CD4-positive, alpha-beta T cell treated with Interleukin-1 beta for 1 hour (primary cell): Measurements from ENCODE around the gene FAM222A.

Experiments
- DNase-seq, 2 donors: peaks; one replicate each; pipeline ENCODE4 v3.0.0-alpha.2; 2020 to 2022

FAM222A gene

DNA sequence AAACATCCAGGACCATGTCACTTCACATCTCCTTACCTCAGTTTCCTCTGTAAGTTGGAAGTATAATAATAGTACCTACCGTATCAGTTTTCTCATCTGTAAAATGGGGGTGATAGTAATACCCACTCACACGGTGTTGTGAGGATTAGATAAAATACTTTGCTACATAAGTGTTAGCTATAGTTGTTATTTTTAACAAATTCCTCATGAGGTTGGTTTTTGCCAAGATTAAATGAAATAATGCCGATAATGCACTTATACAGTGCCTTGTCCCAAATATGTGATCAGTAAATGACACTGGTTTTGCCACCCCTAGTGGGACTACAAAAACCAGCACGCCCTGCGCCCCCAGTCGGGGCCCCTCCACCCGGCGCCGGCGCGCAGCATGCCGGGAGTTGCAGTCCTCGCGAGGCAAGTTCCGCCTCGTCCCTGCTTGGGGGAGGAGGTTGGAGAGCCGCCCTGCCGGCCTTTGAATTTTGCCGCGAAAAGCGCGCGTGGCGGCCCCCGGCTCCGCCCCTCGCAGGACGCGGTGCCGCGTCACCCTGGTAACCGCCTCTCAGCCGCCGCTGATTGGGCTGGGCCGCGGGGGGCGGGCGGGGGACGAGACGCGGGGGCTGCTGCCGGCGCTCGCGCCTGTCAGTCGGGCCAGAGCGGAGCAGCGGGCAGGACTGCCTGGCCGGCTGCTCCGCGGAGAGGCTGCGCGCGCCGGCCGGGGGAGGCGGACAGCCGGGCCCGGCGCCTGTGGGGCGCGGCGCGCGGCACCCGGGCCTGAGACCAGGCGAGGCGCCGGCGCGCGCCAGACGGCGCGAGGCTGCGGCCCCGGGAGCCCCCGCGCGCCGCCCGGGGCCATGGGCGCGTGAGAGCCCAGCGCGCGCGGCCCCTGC is at the start of gene FAM222A:
Gene FAM222A (plus strand): TSS at position 639 of the 884 bp plus-strand sequence. CDS start 30,322 bp downstream, outside the sequence.
- peak; percentile 98 to 99 for DNase-seq

DNA sequence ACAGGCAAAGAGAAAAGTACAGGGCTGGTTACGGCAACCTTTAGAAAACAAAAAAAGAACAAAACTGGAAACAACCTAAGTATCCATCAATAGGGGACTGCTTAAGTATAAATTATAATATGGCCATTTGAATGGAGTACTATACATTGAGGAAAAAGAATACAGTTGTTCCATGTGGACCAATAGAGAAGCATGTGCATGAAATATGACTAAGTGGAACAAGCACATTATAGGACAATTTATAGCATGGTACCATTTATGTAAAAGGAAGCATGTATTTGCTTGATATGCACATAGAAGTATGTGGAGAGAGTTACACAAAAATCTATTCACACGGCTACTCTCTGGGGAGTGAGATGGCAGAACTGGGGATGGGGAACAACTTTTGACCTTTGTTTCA is 49.2 kb upstream of the FAM222A start:
- no peak for DNase-seq

DNA sequence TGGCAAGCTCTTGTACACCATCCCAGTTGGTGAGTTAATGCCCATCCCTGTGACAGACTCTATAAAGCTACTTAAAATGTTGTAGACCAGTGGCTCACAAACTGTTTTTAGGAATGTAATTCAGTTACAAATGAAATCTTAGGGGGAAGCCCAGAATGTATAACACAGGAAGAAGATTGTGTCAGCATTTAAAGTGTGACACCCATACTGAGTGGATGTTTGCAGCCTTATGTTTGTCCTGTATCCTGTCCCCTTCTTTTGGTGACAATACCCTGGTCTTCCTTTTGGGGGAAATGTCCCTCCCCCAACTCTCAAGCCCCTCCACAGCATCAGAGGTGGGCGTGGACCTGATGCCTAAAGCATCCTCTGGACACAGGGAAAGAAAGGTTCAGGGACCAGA is 47.6 kb upstream of the FAM222A start:
- DNase-seq: no peak

DNA sequence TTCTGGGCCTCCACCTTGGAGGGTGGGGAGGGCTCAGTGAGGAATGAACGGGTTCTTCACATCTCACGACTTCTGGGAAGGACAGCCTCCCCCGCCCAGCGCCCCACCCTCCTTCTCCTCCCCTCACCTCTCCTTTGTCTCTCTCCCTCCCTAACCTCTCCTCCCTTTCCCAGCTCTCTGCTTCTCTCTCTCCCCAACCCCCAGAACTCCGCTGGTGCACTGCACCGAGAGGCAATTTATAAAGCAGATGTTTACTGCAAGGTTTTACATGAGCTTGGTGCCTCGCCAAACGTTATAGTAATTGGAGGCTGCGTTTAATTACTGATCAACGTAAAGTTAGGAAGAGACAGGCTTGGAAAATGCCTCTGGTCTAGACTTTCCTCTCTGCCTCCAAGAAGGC is 42.9 kb upstream of the FAM222A start:
- DNase-seq: no peak

DNA sequence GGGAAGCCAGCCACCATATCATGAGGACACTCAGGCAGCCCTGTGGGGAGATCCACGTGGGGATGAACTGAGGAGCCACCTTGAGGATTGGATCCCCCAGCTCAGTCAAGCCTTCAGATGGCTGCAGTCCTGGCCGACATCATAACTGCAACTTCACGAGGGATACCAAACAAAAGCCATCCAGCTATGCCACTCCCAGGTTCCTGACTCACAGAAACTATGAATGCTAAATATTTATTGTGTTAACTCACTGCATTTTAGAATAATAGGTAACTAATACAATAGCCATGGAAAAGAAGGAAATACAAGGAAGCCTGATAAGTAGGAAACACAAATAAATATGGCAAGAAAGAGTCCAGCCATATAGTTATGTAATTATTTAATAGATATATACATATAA is 42.1 kb upstream of the FAM222A start:
- DNase-seq: no peak

DNA sequence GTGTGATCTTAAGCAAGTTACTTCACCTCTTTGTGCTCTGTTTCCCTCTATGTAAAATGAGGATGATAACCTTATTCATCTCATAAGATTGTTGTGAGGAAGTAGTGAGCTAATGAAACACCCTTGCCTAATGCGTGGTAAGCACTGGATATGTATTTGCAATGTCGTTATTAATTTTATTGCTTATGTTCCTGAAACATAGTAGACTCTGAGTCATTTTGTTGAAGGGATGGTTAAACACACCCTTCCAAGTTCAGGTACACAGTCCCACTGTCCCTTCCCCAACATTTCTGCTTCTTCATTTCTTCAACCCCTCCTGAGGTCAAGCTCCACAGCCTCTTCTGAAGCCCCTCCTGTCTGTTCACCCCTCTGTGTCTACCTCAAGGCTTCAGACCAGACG is 40.2 kb upstream of the FAM222A start:
- DNase-seq: no peak

DNA sequence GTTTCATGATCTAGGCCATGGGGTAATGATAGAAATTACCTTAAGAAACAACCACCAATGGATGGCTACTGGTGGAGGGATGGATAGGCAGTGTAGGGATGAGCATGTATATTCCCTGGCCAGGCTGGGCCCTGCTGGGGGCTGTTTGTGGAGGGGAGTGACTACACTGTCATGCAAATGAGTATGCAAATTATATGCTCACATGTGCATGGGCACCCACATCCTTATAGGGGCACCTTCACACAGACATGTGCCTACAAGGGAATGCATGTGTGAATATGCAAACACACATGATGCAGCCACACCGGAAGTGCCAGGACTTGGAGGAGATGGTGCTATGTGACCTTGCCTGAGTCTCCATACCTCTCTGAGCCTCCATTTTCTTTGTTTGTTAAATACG is 39.7 kb upstream of the FAM222A start:
- no peak for DNase-seq

DNA sequence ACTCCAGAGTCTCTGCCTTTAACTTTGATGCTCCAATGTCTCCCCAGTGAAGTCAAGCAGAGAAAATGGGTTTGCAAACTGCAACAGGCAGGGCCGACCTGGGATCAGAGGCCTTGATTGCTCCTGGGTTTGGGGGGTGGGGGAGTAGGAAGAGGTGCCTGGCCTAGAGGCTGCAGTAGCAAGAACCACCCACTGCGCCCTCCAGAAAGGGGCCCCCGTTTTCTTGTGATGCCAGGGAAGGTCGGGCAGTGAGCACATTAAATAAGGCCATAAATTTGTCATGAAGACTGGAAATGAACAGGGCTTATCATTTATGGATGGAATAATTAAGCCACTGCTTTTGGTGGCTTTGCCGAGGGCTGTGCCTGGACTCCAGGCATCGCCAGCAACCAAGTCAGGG is 38.2 kb upstream of the FAM222A start:
- no peak for DNase-seq

DNA sequence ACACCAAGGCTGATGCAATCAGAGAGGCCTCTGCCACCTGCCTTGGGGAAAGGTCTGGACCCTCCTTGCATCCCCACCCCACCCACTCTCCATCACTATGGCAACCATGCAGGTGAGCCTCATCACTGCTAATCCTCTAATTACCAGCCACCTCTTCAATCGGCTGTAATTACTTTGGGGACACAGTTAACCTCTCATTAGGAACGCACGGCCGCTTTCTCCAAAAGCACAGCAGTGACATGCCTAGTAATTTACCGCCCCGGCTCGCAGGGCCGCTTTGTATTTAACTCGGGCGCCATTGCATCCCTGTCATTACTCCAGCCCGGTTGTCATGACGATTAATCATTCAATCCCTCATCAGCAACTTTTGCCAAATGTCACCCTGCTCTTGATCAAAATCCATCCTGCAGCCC is 36.3 kb upstream of the FAM222A start:
- DNase-seq: no peak

DNA sequence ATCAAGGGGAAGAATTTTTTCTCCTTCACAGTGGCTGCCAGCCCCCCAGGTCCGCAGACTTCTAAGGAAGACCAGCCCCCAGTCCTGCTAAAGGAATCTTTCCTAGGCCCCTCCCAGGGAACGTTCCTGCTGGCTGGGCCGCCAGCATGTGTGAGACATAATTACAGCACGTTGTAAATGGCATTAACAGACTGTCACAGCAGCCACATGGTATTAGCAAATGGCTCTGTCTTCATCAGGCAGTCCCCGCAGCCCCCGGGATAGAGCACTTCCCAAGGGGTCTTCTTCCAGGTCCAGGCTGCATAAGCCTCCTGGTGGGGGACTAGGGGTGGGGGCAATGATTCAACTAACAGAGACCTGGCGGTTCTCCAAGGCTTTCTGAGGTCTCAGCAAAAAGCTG is 34.9 kb upstream of the FAM222A start:
- DNase-seq: no peak

DNA sequence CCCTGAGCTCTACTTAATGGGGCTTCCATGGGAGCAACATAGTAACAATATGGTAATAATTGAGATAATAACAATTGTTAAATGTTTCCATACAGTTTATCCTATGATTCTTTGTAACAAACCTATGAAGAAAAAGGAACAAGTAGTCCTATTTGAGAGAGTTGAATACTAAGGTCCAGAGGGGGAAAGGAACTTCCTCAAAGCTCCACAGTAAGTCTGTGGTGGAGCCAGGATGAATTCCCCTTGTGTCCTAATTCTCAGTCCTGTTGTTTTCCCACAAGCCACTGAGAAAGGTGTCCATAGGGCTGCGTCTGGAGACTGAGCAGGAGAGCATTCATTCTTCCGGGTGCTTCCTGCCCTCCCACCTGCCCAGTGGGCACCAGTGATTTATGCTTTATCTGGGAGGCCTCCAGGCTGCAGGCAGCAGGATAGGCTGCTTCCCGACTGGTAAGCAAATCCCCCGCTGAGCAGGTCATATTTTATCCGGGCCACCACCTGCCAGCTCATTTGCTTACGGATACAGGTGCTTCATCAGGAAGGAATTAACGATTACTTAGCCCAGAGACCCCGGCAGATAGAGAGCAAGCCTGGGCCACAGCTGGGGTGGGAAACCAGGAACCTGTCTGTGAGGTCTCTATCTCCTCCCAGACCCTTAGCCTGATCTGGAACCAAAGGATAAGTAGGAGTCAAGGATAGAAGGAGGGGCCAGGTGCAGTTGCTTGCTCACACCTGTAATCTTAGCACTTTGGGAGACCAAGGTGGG is 33.9 kb upstream of the FAM222A start:
- DNase-seq: no peak

DNA sequence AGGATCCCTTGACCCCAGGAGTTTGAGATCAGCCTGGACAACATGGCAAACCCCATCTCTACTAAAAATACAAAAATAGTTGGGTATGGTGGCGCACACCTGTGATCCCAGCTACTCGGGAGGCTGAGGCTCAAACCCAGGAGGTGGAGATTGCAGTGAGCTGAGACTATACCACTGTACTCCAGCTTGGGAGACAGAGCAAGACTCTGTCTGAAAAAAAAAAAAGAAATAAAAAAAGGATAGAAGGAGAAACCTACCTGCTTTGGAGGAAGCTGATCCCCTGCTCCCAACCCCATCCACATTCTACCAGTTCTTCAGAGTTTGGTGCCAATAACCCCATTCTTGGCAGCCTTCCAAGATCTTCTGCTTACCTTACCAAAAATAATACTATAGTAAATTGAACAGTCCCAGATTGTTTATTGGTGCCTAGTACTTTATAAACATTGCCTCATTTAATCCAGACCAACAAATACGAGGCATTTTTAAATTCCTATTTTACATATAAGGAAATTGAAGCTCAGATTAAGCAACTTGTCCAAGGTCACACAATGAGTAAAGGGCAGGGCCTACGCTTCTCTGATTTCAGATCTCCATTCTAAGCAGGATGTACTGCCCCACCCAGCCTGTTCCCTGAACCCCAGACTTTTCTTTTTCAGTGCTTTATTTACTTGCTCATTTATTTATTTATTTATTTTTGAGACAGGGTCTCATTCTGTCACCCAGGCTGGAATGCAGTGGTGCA is 33.2 kb upstream of the FAM222A start:
- no peak for DNase-seq

DNA sequence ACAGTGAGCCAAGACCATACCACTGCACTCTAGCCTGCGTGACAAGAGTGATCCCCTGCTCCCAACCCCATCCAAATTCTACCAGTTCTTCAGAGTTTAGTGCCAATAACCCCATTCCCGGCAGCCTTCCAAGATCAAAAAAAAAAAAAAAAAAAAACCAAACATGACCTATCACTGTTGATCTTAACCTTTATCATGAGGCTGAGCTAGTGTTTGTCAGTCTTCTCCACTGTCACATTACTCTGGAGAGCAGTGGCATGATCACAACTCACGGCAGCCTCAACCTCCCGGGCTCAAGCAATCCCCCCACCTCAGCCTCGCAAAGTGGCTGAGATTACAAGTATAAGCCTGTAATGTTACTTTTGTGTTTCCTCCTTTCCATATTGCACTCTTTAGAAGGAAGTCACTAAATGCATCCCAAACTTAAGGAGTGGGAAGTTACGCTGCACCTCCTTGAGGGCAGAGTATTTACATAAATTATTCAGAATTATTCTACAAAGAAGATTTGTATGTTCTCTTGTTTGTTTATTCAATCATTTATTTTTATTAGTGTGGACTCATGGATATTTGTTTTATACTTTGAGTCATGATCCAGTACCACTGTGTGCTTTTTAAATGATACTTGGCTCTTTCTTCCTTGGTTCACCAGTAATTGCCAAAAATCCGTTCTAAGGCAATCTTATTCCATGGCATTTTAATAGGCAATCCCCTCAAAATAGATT is 31.5 kb upstream of the FAM222A start:
- no peak for DNase-seq

DNA sequence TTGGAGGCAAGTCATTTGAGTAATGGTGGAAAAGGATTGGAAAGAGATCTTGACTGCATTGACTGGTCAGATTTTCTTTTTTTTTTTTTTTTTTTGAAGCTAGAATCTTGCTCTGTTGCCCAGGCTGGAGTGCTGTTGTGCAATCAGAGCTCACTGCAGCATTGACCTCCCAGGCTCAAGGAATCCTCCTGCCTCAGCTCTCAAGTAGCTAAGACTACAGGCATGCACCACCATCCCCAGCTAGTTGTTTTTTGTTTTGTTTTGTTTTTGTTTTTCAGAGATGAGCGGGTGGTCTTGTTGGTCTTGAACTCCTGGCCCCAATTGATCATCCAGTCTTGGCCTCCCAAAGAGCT is 30.9 kb upstream of the FAM222A start:
- DNase-seq: no peak

DNA sequence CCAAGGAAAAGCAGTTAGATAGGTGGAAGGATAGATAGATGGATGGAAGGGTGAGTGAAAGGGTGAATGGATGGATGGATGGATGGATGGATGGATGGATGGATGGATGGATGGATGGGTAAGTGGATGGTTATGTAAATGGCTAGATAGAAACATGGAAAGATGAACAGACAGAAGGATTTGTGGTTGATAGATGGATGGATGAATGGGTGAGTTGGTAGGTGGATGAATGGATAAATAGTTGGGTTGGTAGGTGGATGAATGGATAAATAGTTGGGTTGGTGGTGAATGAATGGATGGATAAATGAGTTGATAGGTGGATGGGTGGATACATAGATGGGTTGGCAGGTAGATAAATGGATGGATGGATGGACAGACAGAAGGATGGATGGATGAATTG is 30.3 kb upstream of the FAM222A start:
- DNase-seq: no peak

DNA sequence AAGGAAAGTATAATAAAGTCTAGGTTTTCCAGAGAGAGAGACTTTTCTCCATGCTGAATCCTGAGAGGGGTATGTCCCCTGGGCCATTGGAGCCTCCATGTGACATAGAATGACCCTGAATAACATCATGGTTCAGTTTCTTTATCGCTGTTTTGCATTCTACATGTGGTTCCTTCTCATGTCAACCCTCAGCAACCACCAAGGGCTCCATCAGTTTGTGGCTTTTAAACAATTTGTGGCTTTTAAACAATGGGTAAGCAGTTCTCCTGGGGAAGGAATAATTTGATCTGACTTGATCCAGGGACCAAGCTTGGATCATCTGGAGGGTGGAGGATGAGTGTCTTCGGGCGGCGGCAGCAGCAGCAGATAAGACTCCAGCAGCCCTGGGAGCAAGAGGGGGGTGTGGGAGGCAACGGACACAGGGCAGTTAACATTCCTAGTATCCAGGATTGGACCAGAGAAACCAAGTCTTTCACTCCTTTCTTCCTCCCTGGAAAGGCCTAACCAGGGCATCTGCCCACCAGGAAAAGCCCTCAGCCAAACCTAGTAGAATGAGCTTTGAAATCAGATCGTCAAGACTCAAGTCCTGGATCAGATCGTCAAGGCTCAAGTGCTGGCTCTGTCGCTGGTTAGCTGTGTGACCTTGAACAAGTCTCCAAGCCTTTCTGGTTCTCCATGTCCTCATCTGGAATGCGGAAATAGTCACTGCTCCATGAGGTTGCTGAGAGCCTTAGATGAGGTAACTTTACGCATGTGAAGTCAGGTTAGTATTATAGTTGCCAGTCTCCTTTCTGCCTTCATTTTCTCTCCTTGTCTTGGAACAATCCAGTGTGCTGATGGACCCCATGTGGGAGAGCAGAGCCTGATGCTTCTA is 27.8 kb upstream of the FAM222A start:
- DNase-seq: no peak

DNA sequence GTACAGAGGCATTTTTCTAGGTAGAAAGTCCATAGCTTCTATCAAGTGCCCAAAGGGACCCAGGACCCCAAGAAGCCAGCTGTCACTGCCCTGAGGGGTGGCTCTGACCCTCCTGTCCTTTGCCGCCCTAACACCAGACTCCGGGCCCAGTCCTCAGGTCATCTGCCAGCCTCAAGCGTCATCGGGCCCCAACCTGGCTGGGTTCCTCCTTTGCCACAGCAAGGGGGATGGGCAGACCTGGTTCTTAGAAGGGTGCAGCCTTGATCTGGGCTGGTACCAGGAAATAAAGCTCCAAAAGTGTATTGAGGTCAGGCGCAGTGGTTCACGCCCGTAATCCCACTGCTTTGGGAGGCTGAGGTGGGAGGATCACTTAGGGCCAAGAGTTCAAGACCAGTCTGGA is 27.1 kb upstream of the FAM222A start:
- no peak for DNase-seq

DNA sequence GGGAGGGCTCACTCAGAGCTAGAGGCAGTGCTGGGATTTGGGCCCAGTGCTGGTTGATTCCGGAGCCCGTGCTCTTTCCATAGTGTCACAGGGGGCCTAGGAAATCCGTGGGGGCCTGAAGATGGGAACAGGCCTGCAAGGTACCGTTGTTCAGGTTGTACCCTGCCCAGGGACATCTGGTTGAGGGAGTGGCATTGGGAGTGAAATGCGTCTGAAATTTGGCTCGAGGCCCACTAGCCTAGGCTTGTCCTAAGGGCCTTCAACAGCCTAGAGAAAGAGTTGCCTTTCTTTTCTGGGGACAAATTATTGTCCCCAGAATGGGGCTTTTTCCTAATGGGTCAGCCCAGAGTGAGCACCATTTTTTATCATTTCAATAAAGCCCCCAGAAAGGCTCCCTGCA is 26.4 kb upstream of the FAM222A start:
- no peak for DNase-seq

DNA sequence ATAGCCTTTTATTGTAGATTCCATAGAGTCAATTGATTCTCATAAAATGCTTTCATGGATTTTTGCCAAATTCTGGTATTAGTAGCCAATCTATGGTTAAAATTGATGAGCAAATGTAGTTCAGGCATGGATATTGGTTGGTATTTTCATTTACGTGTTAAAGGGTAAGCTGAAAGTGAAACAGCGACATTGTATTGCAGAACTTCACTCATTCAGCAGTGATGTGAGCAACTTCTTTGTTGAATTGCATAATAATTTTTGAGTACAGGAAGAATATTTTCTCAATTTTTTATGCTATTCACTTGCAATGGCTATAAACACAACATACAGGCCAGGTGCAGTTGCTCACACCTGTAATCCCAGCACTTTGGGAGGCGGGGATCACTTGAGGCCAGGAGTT is 24.2 kb upstream of the FAM222A start:
- DNase-seq: no peak

DNA sequence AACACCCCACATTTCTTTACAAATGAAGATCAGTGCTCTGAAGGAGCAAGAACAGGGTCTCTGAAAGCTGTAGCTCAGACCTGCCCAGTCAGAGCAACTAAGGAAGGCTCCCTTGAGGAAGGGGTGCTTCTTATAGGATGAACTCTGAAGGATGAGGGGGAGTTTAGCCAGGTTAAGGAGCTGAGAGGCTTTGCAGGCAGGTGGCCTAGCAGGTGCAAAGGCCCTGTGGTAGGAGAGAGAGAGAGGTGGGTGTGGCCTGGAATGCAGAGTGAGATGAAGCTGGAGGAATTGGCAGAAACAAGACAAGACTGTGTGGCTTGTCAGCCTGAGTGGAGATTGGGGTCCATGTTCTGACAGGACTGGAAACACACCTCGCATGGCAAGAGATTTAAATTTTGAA is 20.5 kb upstream of the FAM222A start:
- no peak for DNase-seq

DNA sequence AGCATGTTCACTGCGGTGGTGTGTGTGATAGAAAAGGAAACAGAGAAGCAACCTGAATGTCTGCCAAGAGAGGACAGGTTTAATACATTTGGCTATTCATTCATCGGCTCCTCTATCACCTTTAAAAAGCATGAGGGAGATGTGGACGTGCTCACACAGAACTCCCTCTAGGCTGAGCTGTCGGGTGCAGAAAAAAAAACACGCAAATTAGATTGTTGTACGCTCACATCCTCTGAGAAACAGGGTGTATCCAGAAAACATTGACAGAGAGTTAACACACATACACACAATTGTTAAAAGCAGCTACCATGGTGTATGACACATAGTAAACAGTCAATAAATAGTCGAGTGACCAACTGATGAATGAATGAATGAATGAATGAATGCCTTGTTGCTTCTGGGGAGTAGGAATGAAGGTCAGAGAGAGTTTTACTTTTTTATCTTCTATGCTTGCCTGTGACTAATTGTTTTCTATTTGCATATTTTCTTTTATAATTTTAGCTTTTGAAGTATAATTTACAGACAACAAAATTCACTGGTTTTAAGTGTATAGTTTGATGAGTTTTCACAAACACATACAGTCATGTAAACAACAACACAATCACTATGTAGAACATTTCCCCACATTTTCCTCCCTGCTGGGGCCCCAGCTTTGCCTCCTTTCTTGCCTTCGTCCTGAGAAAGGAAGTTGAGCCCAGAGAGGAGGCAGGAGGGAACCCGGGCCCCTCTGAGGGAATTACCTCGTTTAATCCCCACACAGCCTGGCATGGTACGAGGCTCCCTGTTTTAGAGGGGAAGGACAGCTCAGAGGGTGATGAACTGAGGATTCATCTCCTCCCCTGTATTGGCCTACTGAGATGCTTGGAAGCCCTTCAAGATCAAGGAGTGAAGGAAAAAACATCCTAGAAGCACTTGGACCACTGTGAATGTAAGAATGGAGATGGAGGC is 19.7 kb upstream of the FAM222A start:
- DNase-seq: no peak
